Islet precursor cell (in vitro differentiated cells): Measurements from ENCODE around the gene ZBTB8A.
"Not testable (repeated sequence)": the region's sequence is repeated elsewhere in the genome, so short reads cannot be mapped to it uniquely, and the experiment has no call there.

Source experiments
- DNase-seq: peaks from one replicate; pipeline ENCODE4 v3.0.0-alpha.2; 2018

ZBTB8A gene

GRCh38 chr1:32538887-32539583, at the start of gene ZBTB8A:
ZBTB8A (plus strand) TSS chr1:32539427; CDS start chr1:32592932, 53,505 bp downstream.
- DNase-seq, result peak; percentile 74

GRCh38 chr1:32489774-32490454, 49.3 kb upstream of the ZBTB8A start:
- no peak for DNase-seq

- no peak for DNase-seq
Measured at GRCh38 chr1:32491386-32491785, 47.8 kb upstream of the ZBTB8A start.

GRCh38 chr1:32494196-32494595, 45.0 kb upstream of the ZBTB8A start:
- DNase-seq, result peak; percentile 67

GRCh38 chr1:32494711-32495337, 44.4 kb upstream of the ZBTB8A start:
- no peak for DNase-seq

GRCh38 chr1:32496127-32496526, 43.1 kb upstream of the ZBTB8A start:
- DNase-seq, result no peak

- DNase-seq, result no peak
Measured at GRCh38 chr1:32498751-32499150, 40.5 kb upstream of the ZBTB8A start.

- peak; percentile 84 for DNase-seq
Measured at GRCh38 chr1:32500387-32501209, 38.6 kb upstream of the ZBTB8A start.

- no peak for DNase-seq
Measured at GRCh38 chr1:32501865-32502264, 37.4 kb upstream of the ZBTB8A start.

- DNase-seq, result no peak
Measured at GRCh38 chr1:32503153-32503552, 36.1 kb upstream of the ZBTB8A start.

GRCh38 chr1:32507021-32507420, 32.2 kb upstream of the ZBTB8A start:
- no peak for DNase-seq

GRCh38 chr1:32508761-32509160, 30.5 kb upstream of the ZBTB8A start:
- DNase-seq, result no peak

GRCh38 chr1:32509939-32510338, 29.3 kb upstream of the ZBTB8A start:
- no peak for DNase-seq

GRCh38 chr1:32516402-32516801, 22.8 kb upstream of the ZBTB8A start:
- DNase-seq, result no peak

GRCh38 chr1:32518976-32519375, 20.3 kb upstream of the ZBTB8A start:
- no peak for DNase-seq

GRCh38 chr1:32521165-32521564, 18.1 kb upstream of the ZBTB8A start:
- DNase-seq, result no peak

- DNase-seq, result no peak
Measured at GRCh38 chr1:32525053-32525452, 14.2 kb upstream of the ZBTB8A start.

GRCh38 chr1:32525661-32526444, 13.4 kb upstream of the ZBTB8A start:
- no peak for DNase-seq

- not testable (repeated sequence) for DNase-seq
Measured at GRCh38 chr1:32528550-32528949, 10.7 kb upstream of the ZBTB8A start.

GRCh38 chr1:32533792-32534327, 5.4 kb upstream of the ZBTB8A start:
- DNase-seq, result no peak

- no peak for DNase-seq
Measured at GRCh38 chr1:32536117-32536516, 3.1 kb upstream of the ZBTB8A start.

GRCh38 chr1:32536764-32537163, 2.5 kb upstream of the ZBTB8A start:
- no peak for DNase-seq
